ENCODE results near the gene IKBIP.

DNA sequence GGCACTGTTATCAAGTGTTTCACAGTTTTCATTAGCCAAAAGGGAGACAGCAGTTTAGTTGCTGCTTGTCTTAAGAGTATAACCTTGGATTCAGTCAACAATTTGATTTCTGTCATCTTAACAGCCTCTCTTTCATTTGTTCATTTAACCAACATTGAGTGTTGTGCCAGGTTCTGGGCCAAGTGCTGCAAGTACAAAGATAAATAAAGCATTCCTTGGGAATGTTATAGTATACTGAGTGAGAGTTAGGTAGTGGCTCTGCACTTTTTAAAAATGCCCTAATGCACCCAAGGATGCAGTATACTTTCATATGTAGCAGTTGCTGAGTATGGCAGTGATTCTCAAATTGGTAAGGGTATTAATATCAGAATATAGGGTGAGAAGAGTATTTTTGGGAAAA is 15.9 kb upstream of the IKBIP start:
- TF ChIP-seq POLR2AphosphoS5 (IDR thresholded peaks at IDR 0.05), result no peak
- TF ChIP-seq, protein P1, sequence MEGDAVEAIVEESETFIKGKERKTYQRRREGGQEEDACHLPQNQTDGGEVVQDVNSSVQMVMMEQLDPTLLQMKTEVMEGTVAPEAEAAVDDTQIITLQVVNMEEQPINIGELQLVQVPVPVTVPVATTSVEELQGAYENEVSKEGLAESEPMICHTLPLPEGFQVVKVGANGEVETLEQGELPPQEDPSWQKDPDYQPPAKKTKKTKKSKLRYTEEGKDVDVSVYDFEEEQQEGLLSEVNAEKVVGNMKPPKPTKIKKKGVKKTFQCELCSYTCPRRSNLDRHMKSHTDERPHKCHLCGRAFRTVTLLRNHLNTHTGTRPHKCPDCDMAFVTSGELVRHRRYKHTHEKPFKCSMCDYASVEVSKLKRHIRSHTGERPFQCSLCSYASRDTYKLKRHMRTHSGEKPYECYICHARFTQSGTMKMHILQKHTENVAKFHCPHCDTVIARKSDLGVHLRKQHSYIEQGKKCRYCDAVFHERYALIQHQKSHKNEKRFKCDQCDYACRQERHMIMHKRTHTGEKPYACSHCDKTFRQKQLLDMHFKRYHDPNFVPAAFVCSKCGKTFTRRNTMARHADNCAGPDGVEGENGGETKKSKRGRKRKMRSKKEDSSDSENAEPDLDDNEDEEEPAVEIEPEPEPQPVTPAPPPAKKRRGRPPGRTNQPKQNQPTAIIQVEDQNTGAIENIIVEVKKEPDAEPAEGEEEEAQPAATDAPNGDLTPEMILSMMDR (IDR thresholded peaks at IDR 0.05 in 8 of 11, conservative IDR thresholded peaks at IDR 0.05 in 3 of 11), result no peak
